ENCODE data around the gene OR52E5. TPM values are rescaled to one million over a fixed set of nuclear protein-coding genes. Genes with fewer than 3 reads are reported as not detected.

The OR52E5 gene
- total RNA-seq, 1 experiment from 2014 or later = not detected

DNA sequence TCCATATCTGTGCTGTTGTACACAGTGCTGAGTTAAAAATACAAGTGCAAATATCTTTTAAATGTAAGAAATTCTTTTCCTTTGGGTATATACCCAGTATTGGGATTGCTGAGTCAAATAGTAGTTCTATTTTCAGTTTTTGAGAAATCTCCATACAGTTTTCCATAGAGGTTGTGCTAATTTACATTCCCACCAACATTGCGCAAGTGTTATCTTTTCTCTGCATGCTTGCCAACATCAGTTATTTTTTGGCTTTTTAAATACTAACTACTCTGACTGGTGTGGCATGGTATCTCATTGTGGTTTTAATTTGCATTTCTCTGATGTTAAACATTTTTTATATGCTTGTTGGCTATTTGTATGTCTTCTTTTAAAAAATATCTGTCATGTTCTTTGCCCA lies 42.0 kb upstream of the OR52E5 start:
- no peak for ATAC-seq
- DNase-seq (ENCODE audit: low read depth, low spot score) = no peak
- ChIA-PET CTCF (no interaction called here), POLR2A (no interaction called here), RAD21 (ENCODE audit: low non-redundant PET in 1 of 2, low total read pairs in 2 of 2, uncharacterized antibody in 2 of 2, unreplicated experiment in 2 of 2) (no interaction called here)
- H3K79me2 ChIP-seq (ENCODE audit: insufficient read depth, low read length) = no peaks in the 10 kb centered on the region
- peaks cover 8% of the 10 kb centered on the region; the same call in 1 of the 2 replicates for H3K27me3 ChIP-seq (ENCODE audit: insufficient read depth, low read length)
- no peaks in the 10 kb centered on the region for H3K9me3 ChIP-seq (ENCODE audit: control insufficient read depth in 1 of 2, insufficient read depth in 1 of 2, low read depth in 1 of 2, low read length in 2 of 2)
- H3K9me2 ChIP-seq (ENCODE audit: insufficient read depth) = no peaks in the 10 kb centered on the region
- intact Hi-C loops (cut with micrococcal nuclease) = no loop called here
- no peak overlapping the region for H3K4me2 ChIP-seq (ENCODE audit: low read length)
- H2AFZ ChIP-seq (ENCODE audit: low read depth, low read length, poor library complexity, severe bottlenecking) = no peak overlapping the region
- no TSS peak for BruUV-seq (replicated peaks)
- H3K9ac ChIP-seq (ENCODE audit: low read length) = no peak overlapping the region
- no peaks in the 10 kb centered on the region for H3K36me3 ChIP-seq (ENCODE audit: control insufficient read depth in 1 of 2, insufficient read depth in 2 of 2, low read length in 2 of 2)
- H3K4me3 ChIP-seq (replicated peaks in 1 of 2; ENCODE audit: low read depth in 1 of 2, low read length in 2 of 2) = no peak overlapping the region
- H3K27ac ChIP-seq (ENCODE audit: low read depth, low read length) = no peak overlapping the region
- H4K20me1 ChIP-seq (ENCODE audit: insufficient read depth) = no peaks in the 10 kb centered on the region
- H3K4me1 ChIP-seq (ENCODE audit: control insufficient read depth in 1 of 2, insufficient read depth in 2 of 2, low read length in 2 of 2) = no peaks in the 10 kb centered on the region
- TF ChIP-seq JUND (IDR thresholded peaks at IDR 0.05) = no peak
- no peak for TF ChIP-seq CEBPB (IDR thresholded peaks at IDR 0.05; ENCODE audit: low read depth)
- no peak for TF ChIP-seq POLR2AphosphoS5 (IDR thresholded peaks at IDR 0.05; ENCODE audit: low read depth, low read length)
- TF ChIP-seq TCF7L2 (IDR thresholded peaks at IDR 0.05; ENCODE audit: borderline replicate concordance, extremely low read depth, insufficient read depth, insufficient read length) = no peak
- TF ChIP-seq, protein P1, sequence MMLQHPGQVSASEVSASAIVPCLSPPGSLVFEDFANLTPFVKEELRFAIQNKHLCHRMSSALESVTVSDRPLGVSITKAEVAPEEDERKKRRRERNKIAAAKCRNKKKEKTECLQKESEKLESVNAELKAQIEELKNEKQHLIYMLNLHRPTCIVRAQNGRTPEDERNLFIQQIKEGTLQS (IDR thresholded peaks at IDR 0.05) = no peak
- TF ChIP-seq YY1 (IDR thresholded peaks at IDR 0.05; ENCODE audit: extremely low read depth, insufficient replicate concordance, low read depth, low read length) = no peak
- no peak for TF ChIP-seq EZH2 (IDR thresholded peaks at IDR 0.05)
- no peak for TF ChIP-seq EZH2phosphoT487 (IDR thresholded peaks at IDR 0.05; ENCODE audit: borderline replicate concordance)
- TF ChIP-seq SP1 (IDR thresholded peaks at IDR 0.05; ENCODE audit: low read depth) = no peak
- no peak for TF ChIP-seq CBX3 (IDR thresholded peaks at IDR 0.05; ENCODE audit: low read depth)
- no peak for TF ChIP-seq FOSL1 (IDR thresholded peaks at IDR 0.05; ENCODE audit: low read depth)
- TF ChIP-seq, protein P2, sequence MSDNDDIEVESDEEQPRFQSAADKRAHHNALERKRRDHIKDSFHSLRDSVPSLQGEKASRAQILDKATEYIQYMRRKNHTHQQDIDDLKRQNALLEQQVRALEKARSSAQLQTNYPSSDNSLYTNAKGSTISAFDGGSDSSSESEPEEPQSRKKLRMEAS (IDR thresholded peaks at IDR 0.05) = no peak
- TF ChIP-seq POLR2A (IDR thresholded peaks at IDR 0.05; ENCODE audit: borderline replicate concordance, extremely low read depth, insufficient read depth, insufficient read length) = no peak
- TF ChIP-seq EGR1 (IDR thresholded peaks at IDR 0.05; ENCODE audit: low read depth) = no peak
- TF ChIP-seq RAD21 (IDR thresholded peaks at IDR 0.05; ENCODE audit: low read depth) = no peak

All from HCT116 (cell line).